Measurements from ENCODE around the gene DSE. TPM values are rescaled to one million over a fixed set of nuclear protein-coding genes. Genes with fewer than 3 reads are reported as not detected.

Gene DSE
- total and polyA plus RNA-seq, 2 donors (not counting 1 experiment from before 2014, with no cell fraction given): 8.3 to 8.6 TPM

GRCh38 chr6:116365743-116366142 is 5.0 kb upstream of the DSE start:
- CTCF ChIA-PET: no interaction called here
- no peak overlapping the region for H3K4me2 ChIP-seq (replicated peaks; ENCODE audit: low read depth, low read length, poor library complexity, severe bottlenecking)
- no peak overlapping the region for H3K27ac ChIP-seq (ENCODE audit: low read length in 2 of 2)
- WGBS (ENCODE audit: insufficient coverage): no CpG with 5 or more reads among the region's 2 CpGs
- no peak overlapping the region for H2AFZ ChIP-seq (ENCODE audit: insufficient read depth, low read depth, low read length, poor library complexity, severe bottlenecking)
- TF ChIP-seq EZH2 (IDR thresholded peaks at IDR 0.05; ENCODE audit: borderline replicate concordance, insufficient read depth, low read depth, low read length, poor library complexity, severe bottlenecking): no peak
- TF ChIP-seq CTCF (IDR thresholded peaks at IDR 0.05): no peak
- ATAC-seq (ENCODE audit: low read depth) (no peak), DNase-seq (no peak)
- no peaks in the 10 kb centered on the region for H4K20me1 ChIP-seq (ENCODE audit: control insufficient read depth, insufficient read depth, low read length, poor library complexity, severe bottlenecking)
- H3K27me3 Mint-ChIP-seq: peaks cover 14% of the 10 kb centered on the region
- no peaks in the 10 kb centered on the region for H3K9me3 ChIP-seq (ENCODE audit: control extremely low read depth in 1 of 3, control insufficient read depth in 2 of 3, insufficient read depth in 1 of 3, low read length in 2 of 3)
- H3K4me3 ChIP-seq (ENCODE audit: control extremely low read depth in 1 of 5, extremely low read depth in 1 of 5, insufficient read depth in 1 of 5, low read depth in 2 of 5, low read length in 4 of 5): no peak overlapping the region
- no peak overlapping the region for H3K9ac ChIP-seq (ENCODE audit: low read length)
- H3K4me1 ChIP-seq (ENCODE audit: control insufficient read depth in 2 of 2, insufficient read depth in 2 of 2, low read length in 2 of 2): peaks cover 21 to 25% of the 10 kb centered on the region in 2 donors
- peaks cover 29% of the 10 kb centered on the region for H3K4me1 Mint-ChIP-seq
- POLR2A ChIA-PET: no interaction called here
- no peaks in the 10 kb centered on the region for H3K36me3 ChIP-seq (replicated peaks in 1 of 2; ENCODE audit: control extremely low read depth in 1 of 2, control insufficient read depth in 1 of 2, extremely low read depth in 1 of 2, insufficient read depth in 2 of 2, low read length in 1 of 2)
- H3K9me3 Mint-ChIP-seq (ENCODE audit: insufficient read depth): no peaks in the 10 kb centered on the region
- H3K79me2 ChIP-seq (ENCODE audit: control insufficient read depth, insufficient read depth, low read length): peaks cover 23% of the 10 kb centered on the region
- no peak overlapping the region for H3K27ac Mint-ChIP-seq
- no peak overlapping the region for H3K4me3 Mint-ChIP-seq
- H3K27me3 ChIP-seq (replicated peaks in 1 of 4; ENCODE audit: control extremely low read depth in 1 of 4, control insufficient read depth in 3 of 4, insufficient read depth in 4 of 4, low read length in 3 of 4): peaks cover 0 to 2% (median 0%) of the 10 kb centered on the region in 4 experiments
- intact Hi-C loops (cut with micrococcal nuclease): loop anchor here (5.0 kb wide), 1 partner anchor 83 kb away; no protein-coding TSS in a partner anchor

GRCh38 chr6:116366740-116367275 is 3.9 kb upstream of the DSE start:
- CTCF ChIA-PET: interaction anchor here (0.7 to 1.1 kb wide), 2 partner anchors 12 to 77 kb away, joined by 3 read pairs; no protein-coding TSS in a partner anchor
- Mint-ChIP-seq H3K27me3 (peaks cover 14% of the 10 kb centered on the region), H3K9me3 (ENCODE audit: insufficient read depth) (no peaks in the 10 kb centered on the region), H3K4me1 (peaks cover 32% of the 10 kb centered on the region), H3K4me3 (no peak overlapping the region), H3K27ac (no peak overlapping the region)
- DNase-seq (no peak), ATAC-seq (ENCODE audit: low read depth) (no peak)
- no peak overlapping the region for H2AFZ ChIP-seq (ENCODE audit: insufficient read depth, low read depth, low read length, poor library complexity, severe bottlenecking)
- peaks cover 26 to 27% of the 10 kb centered on the region in 2 donors for H3K4me1 ChIP-seq (ENCODE audit: control insufficient read depth in 2 of 2, insufficient read depth in 2 of 2, low read length in 2 of 2)
- H3K36me3 ChIP-seq (replicated peaks in 1 of 2; ENCODE audit: control extremely low read depth in 1 of 2, control insufficient read depth in 1 of 2, extremely low read depth in 1 of 2, insufficient read depth in 2 of 2, low read length in 1 of 2): no peaks in the 10 kb centered on the region
- no peak overlapping the region for H3K4me3 ChIP-seq (ENCODE audit: control extremely low read depth in 1 of 5, extremely low read depth in 1 of 5, insufficient read depth in 1 of 5, low read depth in 2 of 5, low read length in 4 of 5)
- H3K4me2 ChIP-seq (replicated peaks; ENCODE audit: low read depth, low read length, poor library complexity, severe bottlenecking): no peak overlapping the region
- peaks cover 0 to 2% (median 0%) of the 10 kb centered on the region in 4 experiments for H3K27me3 ChIP-seq (replicated peaks in 1 of 4; ENCODE audit: control extremely low read depth in 1 of 4, control insufficient read depth in 3 of 4, insufficient read depth in 4 of 4, low read length in 3 of 4)
- H4K20me1 ChIP-seq (ENCODE audit: control insufficient read depth, insufficient read depth, low read length, poor library complexity, severe bottlenecking): no peaks in the 10 kb centered on the region
- H3K9me3 ChIP-seq (ENCODE audit: control extremely low read depth in 1 of 3, control insufficient read depth in 2 of 3, insufficient read depth in 1 of 3, low read length in 2 of 3): no peaks in the 10 kb centered on the region
- no peak overlapping the region for H3K9ac ChIP-seq (ENCODE audit: low read length)
- POLR2A ChIA-PET: no interaction called here
- intact Hi-C loops (cut with micrococcal nuclease): loop anchor here (5.0 kb wide), 1 partner anchor 85 kb away; no protein-coding TSS in a partner anchor
- peaks cover 33% of the 10 kb centered on the region for H3K79me2 ChIP-seq (ENCODE audit: control insufficient read depth, insufficient read depth, low read length)
- no peak overlapping the region for H3K27ac ChIP-seq (ENCODE audit: low read length in 2 of 2)
- 95% methylated on average over 6 of the region's 6 CpGs for WGBS (ENCODE audit: insufficient coverage)
- TF ChIP-seq EZH2 (IDR thresholded peaks at IDR 0.05; ENCODE audit: borderline replicate concordance, insufficient read depth, low read depth, low read length, poor library complexity, severe bottlenecking): no peak
- TF ChIP-seq CTCF (IDR thresholded peaks at IDR 0.05): no peak
